Keratinocyte (primary cell): ENCODE measurements around the gene SPATA33. TPM values are rescaled to one million over a fixed set of nuclear protein-coding genes. Genes with fewer than 3 reads are reported as not detected.

Source experiments
- DNase-seq: peaks from one replicate; pipeline ENCODE4 v3.0.0-alpha.2; 2011; ENCODE audit warnings: low read depth, missing footprints, low spot score
- FAIRE-seq: peaks from 2 replicates; lab custom pipeline; 2011; peaks lifted over from hg19 to GRCh38; lab: Jason Lieb, UNC
- H2AFZ ChIP-seq: 2 replicates; pipeline ENCODE4 v1.6.0; 2012; ENCODE audit warnings: low read length, control low read depth, inconsistent platforms; ENCODE audit not compliant: control insufficient read depth
- H3K27ac ChIP-seq: 2 replicates; pipeline ENCODE4 v1.5.1; 2011; ENCODE audit warnings: low read length; ENCODE audit not compliant: control insufficient read depth, insufficient read depth
- H3K27me3 ChIP-seq: 3 replicates; pipeline ENCODE4 v1.6.0; 2011; ENCODE audit warnings: low read length; ENCODE audit not compliant: control insufficient read depth, insufficient read depth; ENCODE audit errors: extremely low read depth
- H3K36me3 ChIP-seq, 2 experiments: 2 replicates in 1 of 2; 3 replicates in 1 of 2; pipeline ENCODE4 v1.5.1; 2011; ENCODE audit warnings: low read length in 2 of 2, mild to moderate bottlenecking in 1 of 2; ENCODE audit not compliant: control insufficient read depth in 2 of 2, insufficient read depth in 2 of 2; ENCODE audit errors: extremely low read depth in 1 of 2
- H3K4me1 ChIP-seq: 3 replicates; pipeline ENCODE4 v1.5.1; 2011; ENCODE audit warnings: low read length; ENCODE audit not compliant: control insufficient read depth, insufficient read depth; ENCODE audit errors: extremely low read depth
- H3K4me2 ChIP-seq: 3 replicates; pipeline ENCODE4 v1.6.0; 2011; ENCODE audit warnings: low read depth, low read length; ENCODE audit not compliant: control insufficient read depth, insufficient read depth; ENCODE audit errors: extremely low read depth
- H3K4me3 ChIP-seq, 3 experiments: fragments of 200-600 bp in 1 of 3; sonication (generic) in 1 of 3; 2 replicates in 2 of 3; 3 replicates in 1 of 3; pipeline ENCODE4 v1.5.1; 2011 to 2016; ENCODE audit warnings: low read length in 3 of 3, mild to moderate bottlenecking in 3 of 3, control low read depth in 2 of 3, inconsistent platforms in 1 of 3, low read depth in 1 of 3, mixed read lengths in 1 of 3, mixed run types in 1 of 3, moderate library complexity in 1 of 3; ENCODE audit not compliant: control insufficient read depth in 2 of 3, insufficient read depth in 2 of 3; ENCODE audit errors: extremely low read depth in 1 of 3
- H3K79me2 ChIP-seq: 2 replicates; pipeline ENCODE4 v1.6.0; 2012; ENCODE audit warnings: low read length; ENCODE audit not compliant: control insufficient read depth, insufficient read depth
- H3K9ac ChIP-seq: 3 replicates; pipeline ENCODE4 v1.6.0; 2011; ENCODE audit warnings: low read length; ENCODE audit not compliant: control insufficient read depth, insufficient read depth; ENCODE audit errors: extremely low read depth
- H3K9me1 ChIP-seq: 3 replicates; pipeline ENCODE4 v1.6.0; 2011; ENCODE audit warnings: low read length; ENCODE audit not compliant: control insufficient read depth, insufficient read depth; ENCODE audit errors: extremely low read depth
- H3K9me3 ChIP-seq: 2 replicates; pipeline ENCODE4 v1.5.1; 2012; ENCODE audit warnings: low read depth, low read length; ENCODE audit not compliant: control insufficient read depth
- H4K20me1 ChIP-seq: 3 replicates; pipeline ENCODE4 v1.6.0; 2011; ENCODE audit warnings: low read length; ENCODE audit not compliant: control insufficient read depth, insufficient read depth; ENCODE audit errors: extremely low read depth
- CTCF ChIP-seq, 3 experiments: IDR thresholded peaks in 1 of 3; conservative IDR thresholded peaks in 1 of 3; optimal IDR thresholded peaks in 1 of 3; 2 replicates in 2 of 3; 3 replicates in 1 of 3; pipeline versions ENCODE3 to v1.5.1; 2011; ENCODE audit warnings: low read length in 3 of 3, mild to moderate bottlenecking in 3 of 3, moderate library complexity in 2 of 3, control low read depth in 1 of 3, inconsistent platforms in 1 of 3; ENCODE audit not compliant: insufficient read depth in 2 of 3; ENCODE audit errors: extremely low read depth in 1 of 3
- EZH2 ChIP-seq: IDR thresholded peaks from one replicate; pipeline ENCODE4 v1.6.1; 2012; ENCODE audit warnings: inconsistent platforms, mild to moderate bottlenecking, low read length, moderate library complexity
- dilution Hi-C: fragments of 300-500 bp; cut with MboI; formaldehyde crosslinking; loops from one replicate; pipeline ENCODE4 v1.7.0; 2020; ENCODE audit warnings: low sequenced_read_pairs; ENCODE audit not compliant: extremely low pct_ligation_motif_present
- polyA plus RNA-seq, 5 experiments: library from polyadenylated mRNA; depleted of rRNA in 3 of 5; stranded (reverse) in 3 of 5; stranded (forward) in 1 of 5; unstranded in 1 of 5; fragments of >200 nt; gene quantifications; 1 replicate in 1 of 5; 2 replicates in 3 of 5; 3 replicates in 1 of 5; pipeline versions ENCODE4 v1.2.1 to v1.2.3, GENCODE V29; 2011 to 2012; ENCODE audit warnings: missing spikeins in 2 of 5, low read depth in 1 of 5, low replicate concordance in 1 of 5

The SPATA33 gene
- polyA plus RNA-seq, 1 donor (not counting 4 experiments of a cell fraction or from before 2014, with no cell fraction given), result 5.3 TPM

- dilution Hi-C loops, result no loop called here
- H3K9ac ChIP-seq, result no peak overlapping the region
- peaks cover 10% of the 10 kb centered on the region for H3K4me1 ChIP-seq
- H3K4me2 ChIP-seq, result no peak overlapping the region
- H3K79me2 ChIP-seq, result peaks cover 42% of the 10 kb centered on the region
- no peaks in the 10 kb centered on the region for H3K9me3 ChIP-seq
- no peak overlapping the region for H2AFZ ChIP-seq
- no peaks in the 10 kb centered on the region for H3K27me3 ChIP-seq
- DNase-seq (no peak), FAIRE-seq (no peak)
- TF ChIP-seq CTCF (optimal IDR thresholded peaks at IDR 0.05 in 1 of 3, IDR thresholded peaks at IDR 0.05 in 1 of 3, conservative IDR thresholded peaks at IDR 0.05 in 1 of 3; ENCODE audit: extremely low read depth in 1 of 3, insufficient read depth in 2 of 3, low read length in 3 of 3) (no peak), EZH2 (no peak)
- peaks cover 15 to 18% of the 10 kb centered on the region in 2 experiments for H3K36me3 ChIP-seq
- H3K9me1 ChIP-seq, result peaks cover 3% of the 10 kb centered on the region
- peaks cover 3% of the 10 kb centered on the region for H4K20me1 ChIP-seq
- no peak overlapping the region for H3K27ac ChIP-seq
- H3K4me3 ChIP-seq, result no peak overlapping the region
These were observed 6.1 kb upstream of the SPATA33 start for GRCh38 chr16:89651584-89651983.

- Histone ChIP-seq H3K27me3 (no peaks in the 10 kb centered on the region), H3K9me1 (no peaks in the 10 kb centered on the region), H3K79me2 (peaks cover 57% of the 10 kb centered on the region), H3K9me3 (no peaks in the 10 kb centered on the region), H3K4me3 (no peak overlapping the region), H3K36me3 (peaks cover 12 to 14% of the 10 kb centered on the region in 2 experiments), H3K9ac (no peak overlapping the region), H3K4me1 (peaks cover 10% of the 10 kb centered on the region), H3K4me2 (no peak overlapping the region), H3K27ac (no peak overlapping the region), H2AFZ (no peak overlapping the region), H4K20me1 (peaks cover 3% of the 10 kb centered on the region)
- TF ChIP-seq EZH2, result no peak
- TF ChIP-seq CTCF (optimal IDR thresholded peaks at IDR 0.05 in 1 of 3, IDR thresholded peaks at IDR 0.05 in 1 of 3, conservative IDR thresholded peaks at IDR 0.05 in 1 of 3; ENCODE audit: extremely low read depth in 1 of 3, insufficient read depth in 2 of 3, low read length in 3 of 3), result no peak
- dilution Hi-C loops, result no loop called here
- DNase-seq (no peak), FAIRE-seq (no peak)
These were observed 3.9 kb upstream of the SPATA33 start for GRCh38 chr16:89653656-89654295.
